ENCODE measurements around the gene HHIPL1.

- TF ChIP-seq CTCF (conservative IDR thresholded peaks at IDR 0.05; ENCODE audit: low read length), result no peak
- no peak for TF ChIP-seq EZH2phosphoT487 (IDR thresholded peaks at IDR 0.05; ENCODE audit: borderline replicate concordance)
These were observed 38.6 kb upstream of the HHIPL1 start for GRCh38 chr14:99606359-99606758.

Data from Loucy (cell line).